ENCODE results near the gene RNF114.
"Not testable (repeated sequence)": the region's sequence is repeated elsewhere in the genome, so short reads cannot be mapped to it uniquely, and the experiment has no call there.

RNF114 gene

DNA sequence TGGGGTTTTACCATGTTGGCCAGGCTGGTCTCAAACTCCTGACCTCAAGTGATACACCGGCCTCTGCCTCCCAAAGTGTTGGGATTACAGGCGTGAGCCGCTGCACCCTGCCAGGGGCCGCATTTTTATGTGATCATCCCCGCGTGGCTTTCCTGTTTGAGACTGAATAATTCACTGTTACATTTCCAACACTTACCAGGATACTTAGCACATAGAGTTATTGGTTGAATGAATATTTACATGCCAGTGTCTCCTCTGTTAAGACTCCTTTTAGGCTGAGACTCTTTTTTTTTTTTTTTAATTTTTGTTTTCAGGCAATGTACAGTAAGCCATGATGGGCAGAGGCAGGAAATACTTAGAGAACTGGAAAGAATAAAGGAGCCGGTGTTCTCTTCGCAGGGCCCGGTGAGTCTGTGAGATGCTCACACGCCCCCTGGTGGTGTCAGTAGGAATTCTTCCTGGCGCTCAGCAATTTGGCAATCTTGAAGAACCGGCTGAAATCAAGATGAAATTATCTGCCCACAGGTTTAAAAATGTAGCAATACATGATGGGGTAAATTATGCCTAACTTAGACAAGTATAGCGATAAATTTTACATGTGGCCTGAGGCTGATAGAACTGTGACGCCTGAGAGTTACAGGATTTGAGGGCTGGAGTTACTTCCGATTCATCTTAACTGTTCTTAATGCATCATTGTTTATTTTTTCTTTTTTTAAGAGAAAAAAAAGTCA is 7.6 kb upstream of the RNF114 start:
- peak; percentile 63 for DNase-seq (ENCODE audit: low read depth, low spot score)

DNA sequence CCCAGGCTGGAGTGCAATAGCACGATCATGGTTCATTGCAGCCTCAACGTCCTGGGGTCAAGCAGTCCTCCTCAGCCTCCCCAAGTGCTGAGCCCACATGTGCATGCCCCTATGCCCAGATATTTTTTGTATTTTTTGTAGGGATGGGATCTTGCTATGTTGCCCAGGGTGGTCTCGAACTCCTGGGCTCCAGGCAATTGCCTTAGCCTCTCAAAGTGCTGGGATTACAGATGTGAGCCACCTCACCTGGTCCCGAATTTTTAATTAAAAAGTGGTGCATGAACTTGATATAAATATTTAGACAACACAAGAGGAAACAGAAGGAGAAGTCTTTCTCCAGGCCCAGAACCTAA is 7.1 kb upstream of the RNF114 start:
- no peak for DNase-seq (ENCODE audit: low read depth, low spot score)

DNA sequence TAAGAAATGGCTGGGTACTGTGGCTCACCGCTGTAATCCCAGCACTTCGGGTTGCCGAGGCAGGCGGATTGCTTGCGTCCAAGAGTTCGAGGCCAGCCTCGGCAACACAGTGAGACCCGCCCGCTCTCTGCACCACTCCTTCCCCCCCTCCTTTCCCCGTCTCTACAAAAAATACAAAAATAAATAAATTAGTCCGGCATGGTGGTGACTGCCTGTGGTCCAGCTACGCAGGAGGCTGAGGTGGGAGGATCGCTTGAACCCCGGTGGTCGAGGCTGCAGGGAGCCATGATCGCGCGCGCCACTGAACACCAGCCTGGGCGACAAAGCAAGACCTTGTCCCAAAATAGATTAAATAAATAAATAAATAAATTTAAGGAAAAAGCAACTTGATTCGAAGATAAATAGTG is 448 bp upstream of the RNF114 start:
- no peak for DNase-seq (ENCODE audit: low read depth, low spot score)

DNA sequence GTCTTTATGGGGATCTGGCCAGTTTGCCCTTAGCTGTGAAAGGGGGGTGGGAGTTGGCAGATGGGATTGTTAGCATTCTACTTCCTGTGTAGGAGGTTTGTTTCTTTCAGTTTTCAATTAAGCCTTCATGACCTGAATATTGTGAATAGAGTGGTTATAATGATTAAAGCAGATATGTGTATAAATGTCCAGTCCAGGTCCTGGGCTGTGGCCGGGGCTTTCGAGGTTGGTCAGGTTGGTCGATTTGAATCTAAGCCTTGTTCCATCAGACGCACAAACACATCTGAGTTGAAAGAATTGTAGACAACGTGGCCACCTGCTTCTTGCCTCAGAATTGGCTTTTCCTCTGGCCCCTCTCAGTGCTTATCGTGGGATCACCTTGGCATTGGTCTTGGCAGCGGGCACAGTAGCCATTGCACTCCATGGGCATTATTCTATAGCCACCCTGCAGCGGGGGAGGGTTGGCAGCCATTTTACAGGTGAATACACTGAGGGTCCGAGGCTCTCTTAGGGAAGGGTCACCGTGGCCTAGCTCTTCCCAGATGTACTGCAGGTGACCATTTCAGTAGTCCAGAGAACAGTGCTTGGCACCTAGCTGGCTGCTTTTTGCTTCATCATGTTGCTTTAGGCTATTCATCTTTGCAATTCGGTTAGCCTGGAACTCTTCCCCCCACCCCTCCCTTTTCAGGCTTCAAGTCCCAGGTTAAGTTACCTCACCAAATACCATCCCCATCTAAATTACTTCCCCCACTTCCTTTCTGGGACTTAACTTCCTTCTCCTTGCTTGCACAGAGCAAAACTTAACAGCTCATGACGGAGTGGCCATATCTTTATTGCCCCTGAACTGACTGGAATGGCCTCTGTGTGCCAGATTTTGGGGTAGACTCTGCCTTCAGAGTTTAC is 1.1 kb downstream of the RNF114 start:
- no peak for DNase-seq (ENCODE audit: low read depth, low spot score)

DNA sequence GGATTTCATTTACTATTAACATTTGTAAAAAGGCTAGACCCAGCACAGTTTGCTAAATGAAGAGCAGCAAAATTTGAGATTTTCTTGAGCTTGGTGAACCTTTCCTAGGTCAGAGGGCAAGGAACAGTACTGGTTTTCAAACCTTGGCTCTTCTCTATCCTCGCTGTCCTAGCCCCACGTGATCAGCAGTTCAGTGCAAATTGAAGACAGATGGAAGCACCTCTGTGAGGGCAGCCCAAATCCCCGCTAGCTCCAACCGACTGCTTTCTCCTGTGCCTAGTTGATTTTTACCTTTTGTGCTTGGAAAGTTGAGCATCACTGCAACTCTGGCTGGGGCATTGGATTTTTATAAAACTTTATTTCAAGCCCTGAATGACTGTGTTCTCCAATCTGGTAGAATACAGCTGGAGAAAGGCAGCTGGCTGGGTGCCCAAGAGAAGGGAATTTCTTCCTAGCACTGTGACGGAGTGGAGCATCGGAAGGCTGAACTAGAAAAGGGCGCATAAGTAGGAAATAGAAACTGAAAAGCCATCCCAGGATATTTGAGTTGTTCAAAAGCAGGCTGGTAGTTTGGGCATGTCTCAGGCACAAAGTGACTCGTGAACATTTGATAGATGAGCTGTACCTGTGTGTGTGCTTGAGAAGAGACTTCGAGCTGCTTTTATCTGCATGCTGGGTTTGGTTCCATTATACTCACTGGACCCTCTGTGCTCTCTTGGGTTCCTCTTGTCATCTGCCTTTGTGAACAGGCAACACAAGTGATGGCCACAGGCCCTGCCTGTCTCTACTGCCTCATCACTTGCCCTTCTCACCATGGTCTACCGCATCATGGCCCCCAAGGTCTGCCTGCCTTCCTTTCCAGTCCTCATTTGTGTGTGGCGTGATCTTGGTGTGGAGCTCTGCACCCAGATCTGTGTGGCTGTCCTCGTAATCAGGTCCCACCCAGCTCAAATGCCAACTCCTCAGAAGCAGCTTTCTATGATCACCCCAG is 2.3 kb downstream of the RNF114 start:
- DNase-seq (ENCODE audit: low read depth, low spot score): no peak

DNA sequence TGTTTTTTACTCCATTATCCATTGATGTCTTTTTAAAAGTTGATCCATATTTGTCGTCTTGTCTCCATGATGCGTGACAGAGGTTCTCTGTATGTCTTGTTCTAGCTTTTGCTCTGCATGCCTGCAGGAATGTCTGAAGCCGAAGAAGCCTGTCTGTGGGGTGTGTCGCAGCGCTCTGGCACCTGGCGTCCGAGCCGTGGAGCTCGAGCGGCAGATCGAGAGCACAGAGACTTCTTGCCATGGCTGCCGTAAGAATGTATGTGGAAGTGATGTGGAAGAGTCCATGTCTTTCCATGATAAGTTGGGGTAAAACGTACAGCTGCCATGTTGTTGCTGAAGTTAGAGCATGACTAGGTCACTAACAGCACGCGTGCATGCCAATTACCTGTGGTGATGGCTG is 5.3 kb downstream of the RNF114 start:
- DNase-seq (ENCODE audit: low read depth, low spot score): no peak

DNA sequence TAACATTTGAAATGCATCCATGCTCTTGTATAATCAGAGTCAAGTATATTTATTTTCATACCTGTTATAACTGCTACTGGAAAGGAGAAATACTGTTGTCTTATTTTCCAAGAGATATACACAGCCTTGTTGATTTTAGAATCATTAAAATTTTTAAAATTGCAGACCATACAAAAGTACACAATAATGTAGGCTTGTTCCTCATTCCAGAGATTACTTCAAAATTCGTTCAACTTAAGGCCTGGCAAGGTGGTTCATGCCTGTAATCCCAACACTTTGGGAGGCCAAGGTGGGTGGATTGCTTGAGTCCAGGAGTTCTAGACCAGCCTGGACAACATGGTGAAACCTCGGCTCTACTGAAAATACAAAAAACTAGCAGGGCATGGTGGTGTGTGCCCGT is 6.1 kb downstream of the RNF114 start:
- DNase-seq (ENCODE audit: low read depth, low spot score): no peak

DNA sequence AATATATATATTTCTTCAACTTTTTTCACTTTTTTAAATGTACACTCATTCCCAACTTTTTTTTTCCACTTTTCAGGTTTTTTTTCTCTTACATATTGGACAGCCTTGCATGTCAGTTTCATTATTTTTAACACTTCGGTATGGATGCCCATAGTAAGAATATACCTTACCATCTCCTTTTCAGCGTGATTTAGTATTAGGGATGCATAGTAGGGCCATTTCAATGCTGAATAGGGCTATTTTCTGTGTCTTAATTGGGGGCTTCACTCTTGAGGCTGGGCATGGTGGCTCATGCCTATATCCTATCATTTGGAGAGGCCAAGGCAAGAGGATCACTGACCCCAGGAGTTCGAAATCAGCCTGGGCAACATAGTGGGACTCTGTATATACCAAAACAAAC is 6.7 kb downstream of the RNF114 start:
- no peak for DNase-seq (ENCODE audit: low read depth, low spot score)

DNA sequence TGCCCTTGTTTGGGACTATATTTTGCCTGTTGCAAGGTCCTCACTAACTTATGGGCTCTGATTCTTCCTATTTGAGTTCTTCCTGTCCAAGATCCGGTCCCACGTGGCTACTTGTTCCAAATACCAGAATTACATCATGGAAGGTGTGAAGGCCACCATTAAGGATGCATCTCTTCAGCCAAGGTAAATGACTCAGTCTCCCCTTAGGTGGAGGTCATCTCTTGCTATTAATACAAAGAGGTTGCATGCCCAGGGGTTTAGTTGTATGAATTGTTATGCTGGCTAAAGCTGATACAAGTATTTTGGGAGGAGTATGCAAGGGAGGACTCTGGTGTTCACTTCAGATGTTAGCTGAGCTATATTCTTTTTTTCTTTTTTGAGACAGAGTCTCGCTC is 9.1 kb downstream of the RNF114 start:
- DNase-seq (ENCODE audit: low read depth, low spot score): no peak

DNA sequence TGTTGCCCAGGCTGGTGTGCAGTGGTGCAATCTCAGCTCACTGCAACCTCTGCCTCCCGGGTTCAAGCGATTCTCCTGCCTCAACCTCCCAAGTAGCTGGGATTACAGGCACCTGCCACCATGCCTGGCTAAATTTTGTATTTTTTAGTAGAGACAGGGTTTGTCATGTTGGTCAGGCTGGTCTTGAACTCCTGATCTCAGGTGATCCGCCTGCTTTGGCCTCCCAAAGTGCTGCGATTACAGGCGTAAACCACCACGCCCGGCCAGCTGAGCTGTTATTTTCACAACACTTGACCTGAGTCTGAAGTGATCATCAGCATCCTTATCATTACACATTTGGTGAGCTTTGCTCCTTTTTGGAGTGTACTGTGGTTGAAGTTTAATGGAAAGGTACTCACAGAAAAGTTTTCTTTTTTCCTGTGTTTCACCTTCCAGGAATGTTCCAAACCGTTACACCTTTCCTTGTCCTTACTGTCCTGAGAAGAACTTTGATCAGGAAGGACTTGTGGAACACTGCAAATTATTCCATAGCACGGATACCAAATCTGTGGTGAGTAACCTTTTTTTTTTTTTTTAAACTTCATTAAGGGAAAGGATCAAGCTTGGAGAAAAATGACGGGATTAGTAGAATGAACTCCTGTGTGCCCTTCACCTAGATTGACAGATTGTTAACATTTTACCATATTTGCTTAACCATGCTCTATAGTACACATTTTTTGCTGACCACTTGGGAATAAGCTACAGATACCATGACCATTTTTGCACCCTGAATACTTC is 9.7 kb downstream of the RNF114 start:
- no peak for DNase-seq (ENCODE audit: low read depth, low spot score)

DNA sequence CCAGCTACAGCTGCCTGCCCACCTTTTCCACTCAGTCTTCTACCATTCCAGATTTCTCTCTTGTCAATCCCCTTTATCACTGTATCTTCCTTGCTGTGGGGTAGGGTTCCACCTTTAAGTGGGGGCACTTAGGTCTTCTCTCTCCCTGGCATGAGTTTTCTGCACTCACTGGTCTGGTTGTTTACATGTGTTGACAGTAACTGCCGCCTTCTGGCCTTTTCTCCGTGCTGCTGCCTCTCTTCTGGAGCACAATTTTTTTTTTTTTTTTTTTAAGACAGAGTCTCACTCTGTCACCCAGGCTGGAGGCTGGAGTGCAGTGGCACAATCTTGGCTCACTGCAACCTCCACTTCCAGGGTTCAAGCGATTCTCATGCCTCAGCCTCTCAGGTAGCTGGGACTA is 12.0 kb downstream of the RNF114 start:
- DNase-seq (ENCODE audit: low read depth, low spot score): no peak

DNA sequence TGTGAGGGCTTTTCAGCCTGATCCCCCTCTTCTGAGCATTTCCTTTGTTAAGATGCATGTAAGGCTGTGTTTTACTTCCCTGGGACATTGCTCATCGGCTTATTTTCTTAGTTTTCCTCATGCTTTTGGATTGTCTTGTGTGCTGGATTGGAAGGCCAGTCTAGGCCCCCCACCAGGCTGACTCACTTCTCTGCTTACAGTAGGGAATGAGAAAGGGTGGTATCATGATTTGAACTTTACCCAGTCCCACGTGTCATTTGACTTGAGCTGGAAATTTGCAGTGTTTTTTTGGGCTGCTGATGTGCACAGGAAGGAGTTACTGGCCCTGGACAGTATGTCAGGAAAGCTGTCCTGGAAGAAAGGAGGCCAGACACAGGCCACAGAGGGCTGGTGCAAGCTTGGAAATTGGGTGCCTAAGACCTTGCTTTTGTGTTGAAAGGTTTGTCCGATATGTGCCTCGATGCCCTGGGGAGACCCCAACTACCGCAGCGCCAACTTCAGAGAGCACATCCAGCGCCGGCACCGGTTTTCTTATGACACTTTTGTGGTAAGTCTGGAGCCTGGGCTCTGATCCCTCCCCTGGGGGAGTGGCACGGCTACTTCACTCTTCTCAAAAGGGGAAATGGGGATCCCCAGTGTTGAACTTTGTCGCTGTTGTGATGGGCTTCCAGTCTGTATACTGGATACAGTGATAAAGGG is 12.8 kb downstream of the RNF114 start:
- DNase-seq (ENCODE audit: low read depth, low spot score): no peak

DNA sequence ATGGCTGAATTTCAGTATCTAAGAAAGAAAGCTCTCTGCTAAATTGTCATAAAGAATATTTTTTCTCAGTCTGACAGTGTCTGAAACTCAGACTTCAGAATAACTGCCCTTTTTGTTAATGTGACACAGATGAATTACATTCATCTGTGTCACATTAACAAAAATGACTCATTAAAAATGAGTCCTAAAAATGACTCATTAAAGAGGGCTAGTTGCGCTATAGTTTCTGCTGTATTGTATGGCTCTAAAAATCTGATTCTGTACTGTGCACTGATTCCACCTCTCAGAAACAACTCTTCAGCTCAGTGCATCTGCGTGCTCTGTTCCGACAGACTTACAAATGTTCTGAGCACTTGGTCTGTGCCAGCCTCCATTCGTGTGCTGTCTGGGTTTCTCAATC is 15.0 kb downstream of the RNF114 start:
- no peak for DNase-seq (ENCODE audit: low read depth, low spot score)

DNA sequence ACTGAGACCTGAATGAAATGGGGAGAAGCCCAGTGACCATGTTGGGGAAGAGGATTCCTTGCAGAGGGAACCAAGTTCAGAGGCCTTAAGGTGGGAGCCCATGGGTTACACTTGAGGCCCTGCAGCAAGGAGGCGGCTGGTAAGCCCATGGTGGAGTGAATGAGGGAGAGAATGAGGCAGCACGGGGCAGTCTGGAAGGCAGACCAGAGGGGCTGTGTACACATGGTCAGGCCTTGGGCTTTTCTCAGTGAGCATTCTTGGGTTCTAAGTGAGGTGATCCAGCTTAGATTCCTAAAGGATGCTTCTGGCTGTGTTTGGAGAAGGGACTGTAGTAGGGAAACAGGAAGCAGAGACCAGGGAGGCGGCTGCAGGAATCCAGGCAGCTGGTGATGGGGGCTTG is 19.0 kb downstream of the RNF114 start:
- no peak for DNase-seq (ENCODE audit: low read depth, low spot score)

DNA sequence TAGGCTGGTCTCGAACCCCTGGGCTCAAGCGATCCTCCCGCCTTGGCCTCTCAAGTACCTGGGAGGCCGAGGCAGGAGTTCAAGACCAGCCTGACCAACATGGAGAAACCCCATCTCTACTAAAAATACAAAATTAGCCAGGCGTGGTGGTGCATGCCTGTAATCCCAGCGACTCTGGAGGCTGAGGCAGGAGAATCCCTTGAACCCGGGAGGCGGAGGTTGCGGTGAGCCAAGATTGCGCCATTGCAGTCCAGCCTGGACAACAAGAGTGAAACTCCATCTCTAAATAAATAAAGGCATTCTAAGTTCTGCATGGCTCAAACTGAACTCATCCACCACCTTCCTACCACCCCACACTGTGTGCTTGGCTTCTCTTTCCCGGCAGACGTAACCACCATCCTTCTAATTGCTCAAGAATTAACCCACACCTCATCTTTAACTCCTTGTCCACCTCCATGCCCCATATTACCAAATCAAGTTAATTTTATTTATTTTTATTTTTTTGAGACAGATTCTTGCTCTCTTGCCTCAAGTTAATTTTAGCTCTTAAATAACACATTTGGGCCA is 19.7 kb downstream of the RNF114 start:
- DNase-seq (ENCODE audit: low read depth, low spot score): not testable (repeated sequence)

DNA sequence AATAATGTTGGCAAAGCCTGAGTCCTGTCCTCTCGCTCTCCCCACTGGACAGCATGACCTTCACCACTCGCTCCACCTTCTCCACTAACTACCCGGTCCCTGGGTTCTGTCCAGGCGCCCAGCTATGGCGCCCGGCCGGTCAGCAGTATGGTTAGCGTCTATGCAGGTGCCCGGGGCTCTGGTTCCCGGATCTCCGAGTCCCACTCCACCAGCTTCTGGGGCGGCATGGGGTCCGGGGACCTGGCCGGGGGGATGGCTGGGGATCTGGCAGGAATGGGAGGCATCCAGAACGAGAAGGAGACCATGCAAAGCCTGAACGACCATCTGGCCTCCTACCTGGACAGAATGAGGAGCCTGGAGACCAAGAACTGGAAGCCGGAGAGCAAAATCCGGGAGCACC is 20.5 kb downstream of the RNF114 start:
- no peak for DNase-seq (ENCODE audit: low read depth, low spot score)

DNA sequence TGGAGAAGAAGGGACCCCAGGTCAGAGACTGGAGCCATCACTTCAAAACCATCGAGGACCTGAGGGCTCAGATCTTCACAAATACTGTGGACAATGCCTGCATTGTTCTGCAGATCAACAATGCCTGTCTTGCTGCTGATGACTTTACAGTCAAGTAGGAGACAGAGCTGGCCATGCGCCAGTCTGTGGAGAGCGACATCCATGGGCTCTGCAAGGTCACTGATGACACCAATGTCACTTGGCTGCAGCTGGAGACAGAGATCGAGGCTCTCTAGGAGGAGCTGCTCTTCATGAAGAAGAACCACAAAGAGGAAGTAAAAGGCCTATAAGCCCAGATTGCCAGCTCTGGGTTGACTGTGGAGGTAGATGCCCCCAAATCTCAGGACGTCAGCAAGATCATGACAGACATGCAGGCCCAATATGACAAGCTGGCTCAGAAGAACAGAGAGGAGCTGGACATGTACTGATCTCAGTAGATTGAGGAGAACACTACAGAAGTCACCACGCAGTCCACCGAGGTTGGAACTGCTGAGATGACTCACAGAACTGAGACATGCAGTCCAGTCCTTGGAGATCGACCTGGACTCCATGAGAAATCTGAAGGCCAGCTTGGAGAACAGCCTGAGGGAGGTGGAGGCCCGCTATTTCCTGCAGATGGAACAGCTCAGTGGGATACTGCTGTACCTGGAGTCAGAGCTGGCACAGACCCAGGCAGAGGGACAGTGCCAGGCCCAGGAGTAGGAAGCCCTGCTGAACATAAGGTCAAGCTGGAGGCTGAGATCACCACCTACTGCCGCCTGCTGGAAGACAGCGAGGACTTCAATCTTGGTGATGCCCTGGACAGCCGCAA is 21.1 kb downstream of the RNF114 start:
- DNase-seq (ENCODE audit: low read depth, low spot score): not testable (repeated sequence)

DNA sequence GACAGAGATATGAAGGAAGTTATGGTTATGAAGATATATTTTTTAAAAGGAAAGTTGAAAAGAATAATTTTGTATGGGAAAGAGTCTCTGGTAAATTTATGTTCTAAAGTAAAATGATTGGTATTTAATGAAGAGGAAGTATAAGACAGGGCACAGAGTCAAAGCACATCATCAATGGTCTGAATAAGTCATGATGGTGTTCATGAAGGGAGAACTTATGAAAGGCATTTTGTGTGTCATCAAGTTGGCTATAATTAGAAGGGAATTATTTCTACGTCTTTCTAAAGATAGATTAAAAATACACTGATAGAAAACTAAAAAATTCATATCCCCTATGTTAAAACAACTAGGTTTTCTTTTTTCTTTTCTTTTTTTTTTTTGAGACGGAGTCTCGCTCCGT is 25.2 kb downstream of the RNF114 start:
- DNase-seq (ENCODE audit: low read depth, low spot score): no peak
